Lung (tissue), 12 donors: ENCODE measurements around the gene ASB4. TPM values are rescaled to one million over a fixed set of nuclear protein-coding genes. Genes with fewer than 3 reads are reported as not detected.

Experiments
- ATAC-seq: fragments of 200-7000 bp; cut with Tn5 transposase; one replicate; pipeline ENCODE4 v1.9.1; 2020; ENCODE audit warnings: moderate number of reproducible peaks; ENCODE audit not compliant: insufficient read depth, low FRiP score
- DNase-seq, 3 donors: peaks; one replicate each; pipeline ENCODE4 v3.0.0-alpha.2; 2013 to 2017
- H3K27ac ChIP-seq, 2 donors: one replicate each; pipeline ENCODE4 v1.5.1; 2013; ENCODE audit warnings: mild to moderate bottlenecking in 2 of 2, moderate library complexity in 2 of 2, control low read depth in 1 of 2, inconsistent platforms in 1 of 2, low read depth in 1 of 2, low read length in 1 of 2
- H3K27me3 ChIP-seq, 3 donors: one replicate each; pipeline ENCODE4 v1.5.1; 2013; ENCODE audit warnings: low read length in 2 of 3; ENCODE audit not compliant: control insufficient read depth in 3 of 3, insufficient read depth in 3 of 3
- H3K36me3 ChIP-seq, 4 donors: one replicate each; pipeline ENCODE4 v1.5.1; 2013; ENCODE audit warnings: low read length in 4 of 4, mild to moderate bottlenecking in 1 of 4, moderate library complexity in 1 of 4; ENCODE audit not compliant: control insufficient read depth in 4 of 4, insufficient read depth in 4 of 4
- H3K4me1 ChIP-seq, 5 donors: one replicate each; pipeline ENCODE4 v1.5.1; 2013; ENCODE audit warnings: low read length in 5 of 5, mild to moderate bottlenecking in 2 of 5, moderate library complexity in 1 of 5; ENCODE audit not compliant: control insufficient read depth in 5 of 5, insufficient read depth in 5 of 5
- H3K4me3 ChIP-seq: one replicate; pipeline ENCODE4 v1.5.1; 2013; ENCODE audit warnings: mild to moderate bottlenecking, control low read depth, moderate library complexity
- H3K9ac ChIP-seq, 2 donors: one replicate each; pipeline ENCODE4 v1.5.1; 2013; ENCODE audit warnings: low read length in 2 of 2, control low read depth in 1 of 2; ENCODE audit not compliant: insufficient read depth in 1 of 2
- H3K9me3 ChIP-seq, 4 donors: one replicate each; pipeline ENCODE4 v1.5.1; 2013; ENCODE audit warnings: low read length in 3 of 4, mild to moderate bottlenecking in 1 of 4, moderate library complexity in 1 of 4; ENCODE audit not compliant: control insufficient read depth in 4 of 4, insufficient read depth in 3 of 4
- WGBS, 2 donors: extraction: QIAGEN DNeasy Blood & Tissue Kit; methylation state at CpG; one replicate each; pipeline ENCODE4 v1.1.7; 2013; 5-methylcytosine and 5-hydroxymethylcytosine counted together
- polyA plus RNA-seq, 2 donors: library from polyadenylated mRNA; stranded (reverse); fragments of 200-250 nt; gene quantifications; one replicate each; pipeline ENCODE4 v1.2.1, GENCODE V29; 2013
- total RNA-seq, 2 donors: library from RNA; depleted of rRNA in 1 of 2; stranded (reverse); fragments of >200 nt in 1 of 2; gene quantifications; one replicate each; pipeline ENCODE4 v1.2.1, GENCODE V29; 2014 to 2021
- TF ChIP-seq, protein P1 (sequence below): IDR thresholded peaks from 2 replicates; pipeline ENCODE4 v1.5.1; 2012; ENCODE audit warnings: mild to moderate bottlenecking; ENCODE audit errors: control extremely low read depth, extremely low read depth
- donor health status: control.
- donor health status: control.
- donor health status: Bipolar disorder and iron deficiency.
- donor health status: healthy.
- donor health status: DM: yes; HTN: yes; CAD: no.

Gene ASB4
- total and polyA plus RNA-seq, 4 donors = 0.05 to 3.3 (median 0.60) TPM

DNA sequence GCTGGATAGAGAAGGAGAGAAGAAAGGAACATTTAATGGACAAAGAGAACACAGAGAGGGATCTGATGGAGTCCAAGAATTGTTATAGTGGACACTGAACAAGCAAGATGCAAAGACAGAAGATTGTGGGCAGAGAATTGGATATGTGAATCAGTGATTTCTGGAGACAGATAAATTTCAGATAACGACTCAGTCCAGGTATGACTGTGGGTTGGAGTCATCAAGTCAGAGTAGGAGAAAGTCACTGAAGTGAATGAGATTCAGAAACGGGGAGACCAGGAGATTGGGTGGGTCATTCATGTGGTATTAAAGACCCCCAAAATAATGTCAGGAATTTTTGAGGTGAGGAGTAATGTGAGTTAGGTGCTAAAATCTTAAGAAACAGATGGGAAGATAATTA lies 23.0 kb downstream of the ASB4 start:
- Histone ChIP-seq H3K27me3 (no peaks in the 10 kb centered on the region), H3K36me3 (no peaks in the 10 kb centered on the region), H3K4me3 (no peak overlapping the region), H3K27ac (no peak overlapping the region), H3K9ac (no peak overlapping the region), H3K9me3 (no peaks in the 10 kb centered on the region), H3K4me1 (peaks cover 0 to 10% (median 0%) of the 10 kb centered on the region in 5 donors)
- DNase-seq (no peak), ATAC-seq (no peak)
- WGBS, 2 donors = 76 to 87% methylated on average over 2 of the region's 2 CpGs
- TF ChIP-seq, protein P1, sequence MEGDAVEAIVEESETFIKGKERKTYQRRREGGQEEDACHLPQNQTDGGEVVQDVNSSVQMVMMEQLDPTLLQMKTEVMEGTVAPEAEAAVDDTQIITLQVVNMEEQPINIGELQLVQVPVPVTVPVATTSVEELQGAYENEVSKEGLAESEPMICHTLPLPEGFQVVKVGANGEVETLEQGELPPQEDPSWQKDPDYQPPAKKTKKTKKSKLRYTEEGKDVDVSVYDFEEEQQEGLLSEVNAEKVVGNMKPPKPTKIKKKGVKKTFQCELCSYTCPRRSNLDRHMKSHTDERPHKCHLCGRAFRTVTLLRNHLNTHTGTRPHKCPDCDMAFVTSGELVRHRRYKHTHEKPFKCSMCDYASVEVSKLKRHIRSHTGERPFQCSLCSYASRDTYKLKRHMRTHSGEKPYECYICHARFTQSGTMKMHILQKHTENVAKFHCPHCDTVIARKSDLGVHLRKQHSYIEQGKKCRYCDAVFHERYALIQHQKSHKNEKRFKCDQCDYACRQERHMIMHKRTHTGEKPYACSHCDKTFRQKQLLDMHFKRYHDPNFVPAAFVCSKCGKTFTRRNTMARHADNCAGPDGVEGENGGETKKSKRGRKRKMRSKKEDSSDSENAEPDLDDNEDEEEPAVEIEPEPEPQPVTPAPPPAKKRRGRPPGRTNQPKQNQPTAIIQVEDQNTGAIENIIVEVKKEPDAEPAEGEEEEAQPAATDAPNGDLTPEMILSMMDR = no peak

DNA sequence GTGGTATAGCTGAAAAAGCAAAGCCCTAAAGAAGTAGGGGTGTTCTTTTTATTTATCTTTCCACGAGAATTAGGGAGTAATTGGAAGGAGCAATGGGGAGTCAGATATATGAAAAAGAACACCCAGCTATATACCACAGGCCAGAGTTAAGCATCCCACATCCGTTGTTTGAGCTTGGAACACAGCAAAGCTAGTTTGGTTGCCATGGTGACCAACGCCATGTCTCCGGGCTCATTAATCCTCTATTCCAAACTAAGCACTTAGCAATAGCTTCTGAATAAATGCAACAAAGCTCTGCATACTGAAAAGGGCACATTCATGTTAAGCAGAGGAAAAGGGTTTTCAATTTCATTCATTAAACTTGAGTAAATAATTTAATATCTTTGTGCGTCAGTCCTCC lies 23.5 kb downstream of the ASB4 start:
- 22 to 25% methylated on average over 5 of the region's 5 CpGs for WGBS, 2 donors
- no peaks in the 10 kb centered on the region for H3K36me3 ChIP-seq
- ATAC-seq = no peak
- no peak overlapping the region for H3K27ac ChIP-seq
- H3K27me3 ChIP-seq = no peaks in the 10 kb centered on the region
- TF ChIP-seq, protein P1 = no peak
- peak; percentile 74 to 86 (median 81) for DNase-seq
- H3K9me3 ChIP-seq = no peaks in the 10 kb centered on the region
- H3K9ac ChIP-seq = no peak overlapping the region
- H3K4me1 ChIP-seq = peaks cover 0 to 10% (median 0%) of the 10 kb centered on the region in 5 donors
- H3K4me3 ChIP-seq = no peak overlapping the region

DNA sequence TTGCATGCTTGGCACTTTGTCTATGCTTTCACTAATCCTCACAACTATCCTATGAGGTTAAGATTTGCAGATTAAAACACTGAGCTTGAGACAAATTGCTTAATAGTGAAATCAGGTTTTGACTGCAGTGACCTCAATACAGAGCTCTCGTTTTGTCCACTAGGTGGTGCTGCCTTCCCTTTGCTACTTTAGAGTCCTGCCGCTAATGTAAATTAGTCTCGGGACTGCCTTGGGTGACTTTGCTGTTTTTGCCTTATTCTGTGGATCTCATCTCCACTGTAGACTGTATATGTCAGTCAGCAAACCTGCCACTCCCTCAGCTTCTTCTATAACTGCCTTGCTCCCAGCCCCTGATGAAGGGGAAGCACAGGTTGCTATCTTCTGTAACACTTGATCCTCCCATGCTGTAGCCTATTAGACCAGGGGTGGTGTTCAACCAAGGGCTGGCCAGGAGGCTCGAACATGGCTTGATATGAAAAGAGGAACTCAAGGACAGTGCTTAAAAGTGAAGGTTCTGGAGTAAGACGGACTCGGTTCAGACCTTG lies 26.0 kb downstream of the ASB4 start:
- no peak overlapping the region for H3K9ac ChIP-seq
- TF ChIP-seq, protein P1 = peak; percentile 86
- DNase-seq (peak; percentile 66 to 86 (median 82)), ATAC-seq (peak; percentile 82)
- peaks cover 0 to 10% (median 0%) of the 10 kb centered on the region in 5 donors for H3K4me1 ChIP-seq
- H3K27me3 ChIP-seq = no peaks in the 10 kb centered on the region
- no peaks in the 10 kb centered on the region for H3K36me3 ChIP-seq
- WGBS, 2 donors = 11 to 21% methylated on average over 6 of the region's 6 CpGs
- no peak overlapping the region for H3K4me3 ChIP-seq
- no peaks in the 10 kb centered on the region for H3K9me3 ChIP-seq
- no peak overlapping the region for H3K27ac ChIP-seq

DNA sequence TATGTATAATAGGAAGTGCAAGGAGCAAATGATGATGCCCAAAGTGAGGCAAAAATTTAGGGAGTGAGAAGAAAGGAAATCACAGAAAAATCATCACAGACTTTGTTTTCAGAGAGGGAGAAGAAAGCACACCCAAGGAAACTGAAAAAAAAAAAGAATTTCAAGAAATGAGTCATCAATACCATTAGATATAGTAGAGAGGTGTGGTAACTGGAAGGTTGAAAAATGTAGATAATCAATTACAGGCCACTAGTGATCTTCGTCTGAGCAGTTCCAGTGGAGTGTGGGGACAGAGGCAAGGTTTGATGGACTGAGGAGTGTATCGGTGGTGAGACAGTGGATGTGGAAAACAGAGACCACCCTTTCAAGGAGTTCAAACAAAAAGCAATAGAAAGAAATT lies 31.7 kb downstream of the ASB4 start:
- no peaks in the 10 kb centered on the region for H3K9me3 ChIP-seq
- TF ChIP-seq, protein P1 = no peak
- 86 to 94% methylated on average over 2 of the region's 2 CpGs for WGBS, 2 donors
- H3K9ac ChIP-seq = no peak overlapping the region
- DNase-seq (no peak), ATAC-seq (no peak)
- H3K4me1 ChIP-seq = no peaks in the 10 kb centered on the region
- no peaks in the 10 kb centered on the region for H3K27me3 ChIP-seq
- H3K36me3 ChIP-seq = no peaks in the 10 kb centered on the region
- no peak overlapping the region for H3K27ac ChIP-seq
- H3K4me3 ChIP-seq = no peak overlapping the region
